ENCODE data around the gene TENT4B. TPM values are rescaled to one million over a fixed set of nuclear protein-coding genes. Genes with fewer than 3 reads are reported as not detected.
"Not testable (repeated sequence)": the region's sequence is repeated elsewhere in the genome, so short reads cannot be mapped to it uniquely, and the experiment has no call there.

The TENT4B gene
- total RNA-seq, 1 donor from 2014 or later, result 38.1 TPM

GRCh38 chr16:50121721-50122445 is 31.2 kb upstream of the TENT4B start:
- DNase-seq (ENCODE audit: low spot score in 2 of 2), result no peak
- no peaks in the 10 kb centered on the region for H3K9me3 ChIP-seq
- H3K36me3 ChIP-seq, result no peaks in the 10 kb centered on the region
- intact Hi-C loops (cut with DNase I), result no loop called here
- H3K27ac ChIP-seq, result no peak overlapping the region
- no peak for TF ChIP-seq CTCF (IDR thresholded peaks at IDR 0.05)
- H3K27me3 ChIP-seq, result no peaks in the 10 kb centered on the region
- no peaks in the 10 kb centered on the region for H3K4me1 ChIP-seq
- no peak overlapping the region for H3K4me3 ChIP-seq

- Histone ChIP-seq H3K27ac (no peak overlapping the region), H3K36me3 (no peaks in the 10 kb centered on the region), H3K27me3 (no peaks in the 10 kb centered on the region), H3K9me3 (no peaks in the 10 kb centered on the region), H3K4me1 (no peaks in the 10 kb centered on the region), H3K4me3 (no peak overlapping the region)
- no peak for TF ChIP-seq CTCF (IDR thresholded peaks at IDR 0.05)
- intact Hi-C loops (cut with DNase I), result no loop called here
- no peak for DNase-seq (ENCODE audit: low spot score in 2 of 2)
Measured at GRCh38 chr16:50123417-50123816, 29.7 kb upstream of the TENT4B start.

- no peaks in the 10 kb centered on the region for H3K36me3 ChIP-seq
- TF ChIP-seq CTCF (IDR thresholded peaks at IDR 0.05), result no peak
- H3K27me3 ChIP-seq, result no peaks in the 10 kb centered on the region
- no peaks in the 10 kb centered on the region for H3K4me1 ChIP-seq
- H3K9me3 ChIP-seq, result no peaks in the 10 kb centered on the region
- intact Hi-C loops (cut with DNase I), result no loop called here
- no peak overlapping the region for H3K4me3 ChIP-seq
- H3K27ac ChIP-seq, result no peak overlapping the region
- no peak for DNase-seq (ENCODE audit: low spot score in 2 of 2)
Measured at GRCh38 chr16:50124769-50125168, 28.3 kb upstream of the TENT4B start.

- DNase-seq (ENCODE audit: low spot score in 2 of 2), result no peak
- TF ChIP-seq CTCF (IDR thresholded peaks at IDR 0.05), result no peak
- Histone ChIP-seq H3K9me3 (no peaks in the 10 kb centered on the region), H3K36me3 (no peaks in the 10 kb centered on the region), H3K27ac (no peak overlapping the region), H3K4me1 (no peaks in the 10 kb centered on the region), H3K4me3 (no peak overlapping the region), H3K27me3 (no peaks in the 10 kb centered on the region)
- intact Hi-C loops (cut with DNase I), result no loop called here
Measured at GRCh38 chr16:50126183-50126582, 26.9 kb upstream of the TENT4B start.

GRCh38 chr16:50132571-50132970 is 20.5 kb upstream of the TENT4B start:
- DNase-seq (ENCODE audit: low spot score in 2 of 2); H3K36me3 ChIP-seq; H3K4me3 ChIP-seq; H3K27ac ChIP-seq; intact Hi-C loops (cut with DNase I); H3K4me1 ChIP-seq; H3K27me3 ChIP-seq; H3K9me3 ChIP-seq: not testable (repeated sequence)

- H3K36me3 ChIP-seq, result no peaks in the 10 kb centered on the region
- intact Hi-C loops (cut with DNase I), result no loop called here
- no peak overlapping the region for H3K27ac ChIP-seq
- no peak overlapping the region for H3K4me3 ChIP-seq
- no peaks in the 10 kb centered on the region for H3K9me3 ChIP-seq
- no peak for DNase-seq (ENCODE audit: low spot score in 2 of 2)
- no peaks in the 10 kb centered on the region for H3K4me1 ChIP-seq
- no peak for TF ChIP-seq CTCF (IDR thresholded peaks at IDR 0.05)
- no peaks in the 10 kb centered on the region for H3K27me3 ChIP-seq
Measured at GRCh38 chr16:50133214-50133613, 19.9 kb upstream of the TENT4B start.
